UCSD-AML1 (cell line): ENCODE measurements around the gene EEF2K.

ENCODE experiments used
- DNase-seq: peaks from one replicate; lab custom pipeline; 2025; ENCODE audit not compliant: unreplicated experiment; lab: John Stamatoyannopoulos, UW

Gene EEF2K

DNA sequence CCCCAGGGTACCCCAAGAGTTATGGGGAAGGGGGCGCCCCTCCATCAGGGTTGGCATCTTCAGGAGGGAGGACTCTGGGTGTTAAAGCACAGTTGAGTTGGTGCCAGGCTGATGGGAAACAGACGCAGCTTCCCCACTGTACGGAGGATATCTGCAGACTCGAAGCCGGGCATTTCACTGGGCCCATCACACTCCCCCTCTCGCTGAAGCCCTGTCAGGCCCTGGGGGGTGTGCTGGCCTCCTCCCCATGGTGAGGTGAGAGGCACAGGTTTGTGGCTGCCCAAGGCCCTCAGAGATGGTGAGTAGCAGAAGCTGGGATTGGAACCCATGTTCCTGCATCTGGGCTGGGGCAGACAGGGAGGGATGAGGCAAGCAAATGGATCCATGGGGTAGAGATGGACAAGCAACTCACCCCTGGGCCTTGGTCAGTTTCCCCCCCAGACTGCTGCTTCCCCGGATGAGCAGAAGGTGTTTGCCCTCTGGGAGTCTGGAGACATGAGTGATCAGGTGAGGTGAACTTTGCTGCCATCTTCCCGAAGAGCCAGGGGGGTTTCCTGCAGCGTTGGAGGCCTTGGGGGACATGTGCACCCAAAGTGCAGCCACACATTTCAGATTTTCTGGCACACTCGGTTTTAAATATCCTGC is 122.1 kb downstream of the EEF2K start:
- no peak for DNase-seq

GRCh38 chr16:22329199-22329695 is 123.2 kb downstream of the EEF2K start:
- DNase-seq, result no peak

DNA sequence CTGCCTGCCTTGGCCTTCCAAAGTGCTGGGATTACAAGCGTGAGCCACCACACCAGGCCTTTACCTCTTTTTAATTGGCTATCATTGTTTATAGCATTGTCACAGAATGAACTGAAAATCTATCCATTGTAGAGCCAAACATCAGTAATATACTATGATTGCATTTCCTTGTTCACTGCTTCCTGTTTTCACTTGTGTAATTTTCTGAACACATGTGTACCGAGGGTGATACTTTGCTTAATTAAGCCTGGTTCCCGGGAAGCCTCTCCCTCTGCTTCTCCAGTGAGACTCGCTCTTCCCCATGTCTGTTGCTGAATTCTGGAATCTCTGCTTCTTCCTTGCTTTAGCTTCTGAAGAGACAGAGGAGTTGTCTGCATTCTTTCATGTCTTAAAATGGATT is 124.2 kb downstream of the EEF2K start:
- DNase-seq, result no peak

DNA sequence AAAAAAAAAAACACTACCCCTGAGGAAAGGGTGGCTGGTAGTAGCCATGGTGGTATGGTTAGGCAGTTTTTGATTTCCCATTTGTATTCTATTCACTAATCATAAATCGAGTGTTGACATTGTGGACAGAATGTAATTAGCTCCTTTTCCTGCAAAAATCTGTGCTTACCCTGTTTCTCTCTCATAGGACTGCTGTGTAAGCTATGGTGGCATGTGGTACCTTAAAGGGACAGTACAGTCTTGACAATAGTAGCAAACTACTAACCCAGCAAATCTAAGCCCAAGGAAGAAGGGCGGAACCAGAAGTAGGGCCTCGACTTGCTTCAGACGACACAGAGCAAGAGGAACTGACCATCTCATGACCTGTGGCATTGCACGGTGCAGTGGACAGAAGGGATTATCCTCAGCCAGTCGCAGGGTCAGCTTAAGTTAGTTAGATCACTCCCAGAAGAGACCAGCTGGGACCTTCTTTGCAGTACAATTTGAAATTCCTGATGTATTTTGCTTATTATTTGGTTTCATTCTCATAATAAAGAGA is 127.4 kb downstream of the EEF2K start:
- DNase-seq, result no peak

- DNase-seq, result no peak
Measured at GRCh38 chr16:22335668-22336246, 129.7 kb downstream of the EEF2K start.

GRCh38 chr16:22336581-22336980 is 130.5 kb downstream of the EEF2K start:
- DNase-seq, result no peak

DNA sequence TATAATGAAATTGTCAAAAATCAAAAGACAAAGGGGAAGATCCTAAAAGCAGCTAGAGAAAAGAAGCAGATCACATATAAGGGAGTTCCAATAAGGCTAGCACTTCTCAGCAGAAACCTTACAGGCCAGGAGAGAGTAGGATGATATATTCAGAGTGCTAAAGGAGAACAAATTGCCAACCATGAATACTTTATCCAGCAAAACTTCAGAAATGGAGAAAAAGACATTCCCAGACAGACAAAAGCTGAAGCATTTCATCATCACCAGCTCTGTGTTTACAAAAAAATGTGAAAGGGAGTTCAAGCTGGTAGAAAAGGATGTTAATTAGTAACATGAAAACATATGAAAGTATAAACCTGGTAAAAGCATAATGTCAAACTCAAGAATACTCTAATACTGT is 131.0 kb downstream of the EEF2K start:
- DNase-seq, result no peak

DNA sequence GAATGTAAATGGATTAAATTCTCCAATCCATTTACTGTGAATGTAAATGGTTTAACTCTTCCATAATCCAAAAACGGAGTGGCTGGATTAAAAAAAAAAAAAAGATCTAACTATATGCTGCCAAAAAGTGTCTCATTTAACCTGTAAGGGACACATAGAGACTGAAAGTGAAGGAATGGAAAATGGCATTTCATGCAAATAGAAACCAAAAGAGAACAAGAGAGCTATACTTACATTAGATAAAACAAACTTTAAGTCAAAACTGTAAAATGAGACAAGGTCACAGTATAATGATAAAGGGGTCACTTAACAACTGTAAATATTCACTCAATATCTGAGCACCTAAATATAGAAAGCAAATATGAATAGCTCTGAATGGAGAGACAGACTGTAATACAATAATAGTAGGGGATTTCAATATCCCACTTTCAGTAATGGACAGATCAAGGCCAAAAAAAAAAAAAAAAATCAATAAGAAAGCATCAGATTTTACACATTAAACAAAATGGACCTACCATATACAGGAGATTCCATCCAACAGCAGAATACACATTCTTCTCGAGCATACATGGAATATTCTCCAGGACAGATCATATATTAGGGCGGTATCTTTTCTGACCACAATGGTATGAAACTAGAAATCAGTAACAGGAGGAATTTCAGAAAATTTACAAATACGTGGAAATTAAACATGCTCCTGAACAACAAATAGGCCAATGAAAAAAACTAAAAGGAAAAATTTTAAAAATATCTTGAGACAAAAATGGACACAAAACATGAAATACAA is 132.0 kb downstream of the EEF2K start:
- no peak for DNase-seq
